ENCODE results near the gene ABHD17C.
"Not testable (repeated sequence)": the region's sequence is repeated elsewhere in the genome, so short reads cannot be mapped to it uniquely, and the experiment has no call there.

ABHD17C gene

GRCh38 chr15:80695099-80695910 lies at the start of gene ABHD17C:
TSS of gene ABHD17C (plus strand) at chr15:80695310. CDS start at chr15:80695430, 120 bp downstream.
- no peak for DNase-seq

- DNase-seq: no peak
Observed at GRCh38 chr15:80645494-80646065, 49.5 kb upstream of the ABHD17C start.

- DNase-seq: not testable (repeated sequence)
Observed at GRCh38 chr15:80647424-80647823, 47.7 kb upstream of the ABHD17C start.

- DNase-seq: no peak
Observed at GRCh38 chr15:80654299-80654698, 40.8 kb upstream of the ABHD17C start.

- no peak for DNase-seq
Observed at GRCh38 chr15:80659375-80659774, 35.7 kb upstream of the ABHD17C start.

GRCh38 chr15:80660119-80660518 lies 35.0 kb upstream of the ABHD17C start:
- no peak for DNase-seq

- DNase-seq: no peak
Observed at GRCh38 chr15:80662129-80662528, 33.0 kb upstream of the ABHD17C start.

GRCh38 chr15:80662757-80663553 lies 32.2 kb upstream of the ABHD17C start:
- no peak for DNase-seq

GRCh38 chr15:80665151-80665550 lies 30.0 kb upstream of the ABHD17C start:
- no peak for DNase-seq

- DNase-seq: no peak
Observed at GRCh38 chr15:80667936-80668335, 27.2 kb upstream of the ABHD17C start.

- no peak for DNase-seq
Observed at GRCh38 chr15:80668546-80669236, 26.4 kb upstream of the ABHD17C start.

- DNase-seq: no peak
Observed at GRCh38 chr15:80669663-80670273, 25.3 kb upstream of the ABHD17C start.

GRCh38 chr15:80673561-80674244 lies 21.4 kb upstream of the ABHD17C start:
- DNase-seq: no peak

GRCh38 chr15:80674245-80674614 lies 20.9 kb upstream of the ABHD17C start:
- no peak for DNase-seq

- DNase-seq: no peak
Observed at GRCh38 chr15:80677041-80677440, 18.1 kb upstream of the ABHD17C start.

GRCh38 chr15:80679167-80679803 lies 15.8 kb upstream of the ABHD17C start:
- no peak for DNase-seq

- no peak for DNase-seq
Observed at GRCh38 chr15:80679804-80680175, 15.3 kb upstream of the ABHD17C start.

GRCh38 chr15:80682201-80682600 lies 12.9 kb upstream of the ABHD17C start:
- DNase-seq: no peak

GRCh38 chr15:80684697-80685096 lies 10.4 kb upstream of the ABHD17C start:
- DNase-seq: no peak

GRCh38 chr15:80685628-80686027 lies 9.5 kb upstream of the ABHD17C start:
- no peak for DNase-seq

GRCh38 chr15:80689294-80689693 lies 5.8 kb upstream of the ABHD17C start:
- DNase-seq: no peak

- no peak for DNase-seq
Observed at GRCh38 chr15:80689716-80690115, 5.4 kb upstream of the ABHD17C start.
